Testis (tissue), 3 donors: Measurements from ENCODE around the gene DOP1B. TPM values are rescaled to one million over a fixed set of nuclear protein-coding genes. Genes with fewer than 3 reads are reported as not detected.

ENCODE experiments used
- DNase-seq: peaks from one replicate; pipeline ENCODE4 v3.0.0-alpha.2; 2019
- H3K27ac ChIP-seq, 2 donors: fragments of 200-600 bp; sonication (generic); one replicate each; pipeline ENCODE4 v1.5.1; 2019
- H3K27me3 ChIP-seq: fragments of 200-600 bp; sonication (generic); one replicate; pipeline ENCODE4 v1.5.1; 2019
- H3K36me3 ChIP-seq: fragments of 200-600 bp; sonication (generic); one replicate; pipeline ENCODE4 v1.5.1; 2017; ENCODE audit warnings: low read depth; ENCODE audit errors: missing control alignments
- H3K4me1 ChIP-seq: fragments of 200-600 bp; sonication (generic); one replicate; pipeline ENCODE4 v1.5.1; 2019
- H3K4me3 ChIP-seq, 2 donors: fragments of 200-600 bp; sonication (generic); one replicate each; pipeline ENCODE4 v1.5.1; 2017 to 2019
- H3K9me3 ChIP-seq: fragments of 200-600 bp; sonication (generic); one replicate; pipeline ENCODE4 v1.5.1; 2017
- POLR2A ChIP-seq: fragments of 450-650 bp; IDR thresholded peaks from one replicate; pipeline ENCODE4 v1.6.1; 2017; ENCODE audit warnings: antibody characterized with exemption, mild to moderate bottlenecking, moderate library complexity
- WGBS, 2 donors: methylation state at CpG; one replicate each; pipeline ENCODE4 v1.1.5; 2018; 5-methylcytosine and 5-hydroxymethylcytosine counted together
- intact Hi-C: fragments of 100-400 bp; cut with DNase I; formaldehyde crosslinking; loops from one replicate; pipeline ENCODE4 v1.15.1; 2023; ENCODE audit warnings: low total_unique reads
- polyA plus RNA-seq: library from polyadenylated mRNA; stranded (reverse); fragments of 350-450 nt; fragmentation: Illumina TruSeq; extraction: RNeasy Lipid Tissue Mini Kit (QIAGEN cat#74804); gene quantifications from one replicate; pipeline ENCODE4 v1.2.3, GENCODE V29; 2014; ENCODE audit warnings: low read depth, low replicate concordance; ENCODE audit not compliant: insufficient read depth
- total RNA-seq, 2 donors: library from RNA; depleted of rRNA; stranded (reverse); fragments of >200 nt; gene quantifications; one replicate each; pipeline ENCODE4 v1.2.3, GENCODE V29; 2016
- TF ChIP-seq, protein P1 (sequence below), 3 experiments: fragments of 450-650 bp in 2 of 3; fragments of 200-600 bp in 1 of 3; sonication (generic) in 1 of 3; IDR thresholded peaks; one replicate each; pipeline ENCODE4 v1.5.1; 2016 to 2019; ENCODE audit warnings: antibody characterized with exemption in 3 of 3, mild to moderate bottlenecking in 2 of 3, moderate library complexity in 1 of 3

DOP1B gene
- total and polyA plus RNA-seq, 3 donors from 2014 or later = 9.6 to 24.3 (median 19.1) TPM

DNA sequence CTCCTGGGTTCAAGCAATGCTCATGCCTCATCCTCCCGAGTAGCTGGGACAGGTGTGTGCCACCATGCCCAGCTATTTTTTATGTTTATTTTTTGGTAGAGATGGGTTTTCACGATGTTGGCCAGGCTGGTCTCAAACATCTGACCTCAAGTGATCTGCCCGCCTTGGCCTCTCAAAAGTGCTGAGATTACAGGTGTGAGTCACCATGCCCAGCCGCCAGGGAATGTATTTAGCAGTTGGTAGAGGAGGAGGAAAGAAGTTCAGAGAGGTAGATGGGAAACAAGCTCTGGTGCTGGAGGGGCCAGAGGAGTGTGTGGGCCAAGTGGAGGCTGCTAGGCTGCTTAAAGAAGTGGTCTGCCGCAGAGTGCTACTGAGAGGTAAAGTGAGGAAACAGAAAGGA, 6.0 kb downstream of the DOP1B start:
- no peak for TF ChIP-seq POLR2A
- TF ChIP-seq, protein P1, sequence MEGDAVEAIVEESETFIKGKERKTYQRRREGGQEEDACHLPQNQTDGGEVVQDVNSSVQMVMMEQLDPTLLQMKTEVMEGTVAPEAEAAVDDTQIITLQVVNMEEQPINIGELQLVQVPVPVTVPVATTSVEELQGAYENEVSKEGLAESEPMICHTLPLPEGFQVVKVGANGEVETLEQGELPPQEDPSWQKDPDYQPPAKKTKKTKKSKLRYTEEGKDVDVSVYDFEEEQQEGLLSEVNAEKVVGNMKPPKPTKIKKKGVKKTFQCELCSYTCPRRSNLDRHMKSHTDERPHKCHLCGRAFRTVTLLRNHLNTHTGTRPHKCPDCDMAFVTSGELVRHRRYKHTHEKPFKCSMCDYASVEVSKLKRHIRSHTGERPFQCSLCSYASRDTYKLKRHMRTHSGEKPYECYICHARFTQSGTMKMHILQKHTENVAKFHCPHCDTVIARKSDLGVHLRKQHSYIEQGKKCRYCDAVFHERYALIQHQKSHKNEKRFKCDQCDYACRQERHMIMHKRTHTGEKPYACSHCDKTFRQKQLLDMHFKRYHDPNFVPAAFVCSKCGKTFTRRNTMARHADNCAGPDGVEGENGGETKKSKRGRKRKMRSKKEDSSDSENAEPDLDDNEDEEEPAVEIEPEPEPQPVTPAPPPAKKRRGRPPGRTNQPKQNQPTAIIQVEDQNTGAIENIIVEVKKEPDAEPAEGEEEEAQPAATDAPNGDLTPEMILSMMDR (IDR thresholded peaks at IDR 0.05) = no peak
- peaks cover 4% of the 10 kb centered on the region for H3K4me1 ChIP-seq
- intact Hi-C loops = no loop called here
- 95 to 96% methylated on average over 5 of the region's 5 CpGs for WGBS, 2 donors
- no peaks in the 10 kb centered on the region for H3K36me3 ChIP-seq
- H3K9me3 ChIP-seq = no peaks in the 10 kb centered on the region
- no peaks in the 10 kb centered on the region for H3K27me3 ChIP-seq
- H3K4me3 ChIP-seq = no peak overlapping the region
- no peak overlapping the region for H3K27ac ChIP-seq
- no peak for DNase-seq

DNA sequence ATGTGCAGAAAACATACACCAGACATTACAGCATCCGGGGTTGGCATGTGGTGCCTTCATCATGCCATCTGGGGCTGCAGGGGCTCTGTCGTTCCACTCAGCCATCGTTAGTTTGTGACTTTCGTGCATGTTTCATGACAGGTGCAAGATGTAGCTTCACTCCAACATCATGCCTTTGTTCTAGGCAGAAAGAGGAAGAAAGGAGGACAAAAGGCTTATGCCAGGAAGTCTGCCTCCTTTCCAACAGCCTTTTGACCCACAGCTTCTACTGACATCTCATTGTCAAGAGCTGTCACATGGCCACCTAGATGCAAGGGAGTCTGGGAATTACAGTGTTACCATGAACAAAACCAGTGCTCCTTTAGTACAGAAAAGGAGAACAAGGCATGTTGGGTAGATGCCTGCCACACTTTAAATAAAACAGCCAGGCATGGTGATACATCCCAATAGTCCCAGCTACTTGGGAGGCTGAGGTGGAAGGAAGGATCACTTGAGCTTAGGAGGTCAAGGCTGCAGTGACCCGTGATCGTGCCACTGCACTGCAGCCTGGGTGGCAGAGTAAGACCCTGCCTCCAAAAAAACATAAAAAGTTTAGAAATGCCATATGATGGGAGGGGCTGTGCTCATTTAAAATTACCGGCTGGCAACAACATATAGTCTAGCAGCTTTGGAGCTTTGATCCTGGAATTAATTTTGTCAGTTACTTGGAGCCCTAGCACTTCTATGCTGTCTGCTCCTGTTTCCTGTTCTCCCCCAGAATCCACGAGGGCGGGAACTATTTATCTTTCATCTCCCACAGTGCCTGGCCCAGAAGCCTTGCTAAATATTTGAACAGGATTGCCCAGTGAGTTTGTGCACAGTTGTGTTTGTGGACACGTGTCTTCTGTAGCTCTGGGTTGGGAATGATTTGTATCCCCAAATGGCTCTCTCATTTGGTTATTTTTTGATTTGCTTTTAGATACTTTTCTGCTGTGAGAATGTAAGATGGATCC, 7.4 kb downstream of the DOP1B start:
- Histone ChIP-seq H3K36me3 (no peaks in the 10 kb centered on the region), H3K4me1 (peaks cover 4% of the 10 kb centered on the region), H3K27me3 (no peaks in the 10 kb centered on the region), H3K27ac (no peak overlapping the region), H3K9me3 (no peaks in the 10 kb centered on the region), H3K4me3 (no peak overlapping the region)
- TF ChIP-seq POLR2A = no peak
- TF ChIP-seq, protein P1 (IDR thresholded peaks at IDR 0.05) = no peak
- DNase-seq = no peak
- WGBS, 2 donors = 66 to 73% methylated on average over 10 of the region's 10 CpGs
- intact Hi-C loops = no loop called here

DNA sequence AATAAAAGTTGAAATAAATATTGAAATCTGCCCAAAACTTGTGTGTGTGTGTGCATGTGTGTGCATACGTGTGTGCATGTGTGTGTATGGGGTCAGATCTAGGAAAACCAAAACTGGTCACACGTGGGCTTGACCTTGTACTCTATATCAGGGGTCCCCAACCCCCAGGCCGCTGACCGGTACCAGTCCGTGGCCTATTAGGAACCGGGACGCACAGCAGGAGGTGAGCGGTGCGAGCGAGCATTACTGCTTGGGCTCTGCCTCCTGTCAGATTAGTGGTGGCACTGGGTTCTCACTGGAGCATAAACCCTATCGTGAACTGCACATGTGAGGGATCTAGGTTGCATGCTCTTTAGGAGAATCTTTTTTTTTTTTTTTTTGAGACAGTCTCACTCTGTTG, 8.7 kb downstream of the DOP1B start:
- intact Hi-C loops = no loop called here
- 93 to 94% methylated on average over 11 of the region's 11 CpGs for WGBS, 2 donors
- no peaks in the 10 kb centered on the region for H3K9me3 ChIP-seq
- peaks cover 4% of the 10 kb centered on the region for H3K4me1 ChIP-seq
- H3K4me3 ChIP-seq = no peak overlapping the region
- H3K27me3 ChIP-seq = no peaks in the 10 kb centered on the region
- no peak for DNase-seq
- no peak for TF ChIP-seq POLR2A
- TF ChIP-seq, protein P1 (IDR thresholded peaks at IDR 0.05) = no peak
- no peak overlapping the region for H3K27ac ChIP-seq
- H3K36me3 ChIP-seq = no peaks in the 10 kb centered on the region

DNA sequence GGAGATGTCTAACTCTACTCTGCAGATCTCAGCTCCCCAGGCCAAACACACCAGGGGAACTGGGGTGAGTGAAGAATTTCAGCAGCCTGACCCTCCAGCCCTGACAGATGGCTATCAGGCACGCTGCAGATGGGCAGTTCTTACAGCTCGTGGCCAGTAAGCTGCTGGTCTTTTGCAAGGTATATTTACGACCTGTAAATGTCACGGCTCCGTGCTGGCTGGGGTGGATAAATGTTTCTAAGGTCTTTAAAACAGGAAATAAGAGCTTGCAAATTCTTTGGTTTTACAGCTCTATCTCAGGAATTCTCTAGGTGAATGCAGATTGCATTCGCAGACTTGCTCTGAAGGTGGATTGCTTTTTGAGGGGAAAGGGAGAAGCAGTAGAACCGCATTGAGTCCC, 10.1 kb downstream of the DOP1B start:
- H3K4me1 ChIP-seq = peaks cover 4% of the 10 kb centered on the region
- H3K4me3 ChIP-seq = no peak overlapping the region
- no peaks in the 10 kb centered on the region for H3K36me3 ChIP-seq
- no peak overlapping the region for H3K27ac ChIP-seq
- TF ChIP-seq POLR2A = no peak
- TF ChIP-seq, protein P1 (IDR thresholded peaks at IDR 0.05) = no peak
- H3K9me3 ChIP-seq = no peaks in the 10 kb centered on the region
- H3K27me3 ChIP-seq = no peaks in the 10 kb centered on the region
- DNase-seq = no peak
- intact Hi-C loops = no loop called here
- WGBS, 2 donors = 81 to 93% methylated on average over 7 of the region's 7 CpGs

DNA sequence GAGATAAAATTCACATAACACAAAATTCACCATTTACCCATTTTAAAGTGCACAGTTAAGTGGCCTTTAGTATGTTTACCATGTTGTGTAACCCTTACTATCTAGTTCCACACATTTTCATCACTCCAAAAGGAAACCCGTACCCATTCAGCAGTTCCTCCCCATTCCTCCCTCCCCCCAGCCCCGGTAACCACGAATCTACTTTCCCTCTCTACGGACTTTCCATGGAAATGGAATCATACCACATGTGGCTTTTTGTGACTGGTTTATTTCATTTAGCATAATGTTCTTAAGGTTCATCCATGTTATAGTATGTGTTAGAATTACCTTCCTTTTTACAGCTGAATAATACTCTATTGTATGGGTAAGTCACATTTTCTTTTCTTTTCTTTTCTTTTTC, 10.9 kb downstream of the DOP1B start:
- Histone ChIP-seq H3K36me3 (no peaks in the 10 kb centered on the region), H3K27me3 (no peaks in the 10 kb centered on the region), H3K4me1 (peaks cover 4% of the 10 kb centered on the region), H3K4me3 (no peak overlapping the region), H3K27ac (no peak overlapping the region), H3K9me3 (no peaks in the 10 kb centered on the region)
- DNase-seq = no peak
- intact Hi-C loops = no loop called here
- no peak for TF ChIP-seq POLR2A
- TF ChIP-seq, protein P1 (IDR thresholded peaks at IDR 0.05) = no peak
- 95 to 96% methylated on average over 4 of the region's 4 CpGs for WGBS, 2 donors
